Measurements from ENCODE around the gene ZNF844.
"Not testable (repeated sequence)": the region's sequence is repeated elsewhere in the genome, so short reads cannot be mapped to it uniquely, and the experiment has no call there.

Gene ZNF844

DNA sequence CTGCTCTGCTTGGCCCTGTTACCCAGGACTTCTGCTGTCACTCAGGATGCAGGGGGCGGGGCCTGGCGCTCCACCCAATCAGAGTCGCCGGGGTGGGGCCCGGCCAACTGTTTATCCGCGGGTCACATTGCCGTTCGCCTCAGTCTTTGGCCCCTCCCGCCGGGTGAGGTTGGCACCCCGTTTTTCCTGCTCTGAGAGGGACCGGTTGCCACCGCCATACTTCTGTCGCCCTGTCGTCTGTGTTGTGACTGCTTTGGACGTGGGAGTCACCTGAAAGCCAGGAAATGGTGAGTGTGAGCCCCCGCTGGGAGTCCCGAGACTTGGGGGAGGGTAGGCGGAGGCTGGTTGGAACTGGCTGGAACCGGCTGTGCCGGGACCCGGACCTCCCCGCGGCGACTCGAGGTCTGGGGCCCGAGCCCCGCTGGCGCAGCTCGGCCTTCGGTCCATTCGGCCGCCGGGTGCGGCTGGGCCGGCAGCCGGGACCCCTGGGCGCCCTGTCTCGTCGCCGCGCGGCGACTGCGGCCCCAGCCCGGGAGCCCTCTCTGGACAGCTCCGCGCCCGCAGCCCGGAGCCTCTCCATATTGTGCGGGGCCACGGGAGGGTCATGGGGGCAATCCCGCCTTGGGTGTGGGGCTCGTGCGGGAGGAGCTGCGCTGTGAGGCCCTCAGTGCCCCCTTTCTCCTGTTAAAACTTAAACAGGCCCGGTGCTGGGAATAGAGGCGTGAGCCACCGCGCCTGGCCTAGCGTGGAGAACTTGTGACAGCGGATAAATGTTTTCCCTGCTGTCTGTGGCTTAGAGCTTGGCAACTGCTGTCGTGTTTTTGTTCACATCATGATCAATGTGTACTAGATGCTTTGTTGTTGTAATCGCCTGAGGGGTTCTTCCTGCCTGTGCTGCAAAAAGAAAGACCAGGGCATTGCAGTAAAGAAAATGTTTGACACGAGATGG, at the start of gene ZNF844:
TSS of gene ZNF844 (plus strand) at position 142 of the 949 bp plus-strand sequence. CDS start at position 285, 143 bp downstream.
- no peak for DNase-seq

DNA sequence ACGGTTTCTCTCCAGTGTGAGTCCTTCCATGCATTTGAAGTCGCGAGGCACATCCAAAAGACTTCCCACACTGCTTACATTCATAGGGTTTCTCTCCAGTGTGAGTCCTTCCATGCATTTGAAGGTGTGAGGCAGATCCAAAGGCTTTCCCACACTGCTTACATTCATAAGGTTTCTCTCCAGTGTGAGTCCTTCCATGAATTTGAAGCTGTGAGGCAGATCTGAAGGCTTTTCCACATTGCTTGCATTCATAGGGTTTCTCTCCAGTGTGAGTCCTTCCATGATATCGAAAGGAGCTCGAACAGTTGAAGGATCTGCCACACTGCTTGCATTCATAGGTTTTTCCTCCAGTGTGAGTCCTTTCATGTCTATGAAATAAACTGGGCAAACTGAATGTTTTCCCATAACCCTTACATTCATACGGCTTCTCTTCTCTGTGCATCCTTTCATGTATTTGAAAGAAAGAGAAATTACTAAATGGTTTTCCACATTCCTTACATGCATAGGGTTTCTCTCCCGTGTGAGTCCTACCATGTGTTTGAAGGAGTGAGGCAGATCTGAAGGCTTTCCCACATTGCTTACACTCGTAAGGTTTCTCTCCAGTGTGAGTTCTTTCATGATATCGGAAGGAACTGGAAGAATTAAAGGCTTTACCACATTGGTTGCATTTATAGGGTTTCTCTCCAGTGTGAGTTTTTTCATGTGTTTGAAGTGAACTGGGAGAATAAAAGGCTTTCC, 49.3 kb upstream of the ZNF844 start:
- DNase-seq: no peak

DNA sequence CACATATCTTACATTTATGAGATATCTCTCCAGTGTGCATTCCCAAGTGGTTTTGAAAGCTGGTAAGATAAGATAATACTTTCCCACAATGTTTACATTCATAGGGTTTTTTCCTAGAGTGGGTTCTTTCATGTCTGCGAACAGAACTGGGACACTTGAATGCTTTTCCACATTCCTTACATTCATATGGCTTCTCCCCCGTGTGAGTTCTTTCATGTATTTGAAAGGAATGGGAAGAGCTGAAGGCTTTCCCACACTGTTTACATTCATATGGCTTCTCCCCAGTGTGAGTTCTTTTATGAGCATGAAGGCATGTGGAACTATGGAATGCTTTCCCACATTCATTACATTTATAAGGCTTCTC, 48.8 kb upstream of the ZNF844 start:
- DNase-seq: no peak

DNA sequence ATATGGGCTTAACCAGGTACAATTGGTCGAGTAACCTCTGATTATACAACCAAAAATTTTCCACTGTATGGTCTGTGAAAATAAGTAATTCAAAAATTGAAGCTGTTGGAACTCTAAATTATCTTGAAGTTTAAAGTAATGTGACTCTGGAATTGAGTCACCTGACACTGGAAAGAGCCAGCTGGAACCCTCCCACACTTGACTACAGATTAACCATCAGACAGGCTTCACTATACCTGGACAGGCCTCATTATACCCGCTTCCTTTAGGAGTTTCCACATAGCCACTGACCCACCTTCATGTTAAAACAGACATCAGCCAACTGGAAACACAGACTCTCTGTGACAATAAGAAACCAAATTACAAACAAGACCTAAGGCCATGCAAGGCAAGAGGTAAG, 30.3 kb upstream of the ZNF844 start:
- no peak for DNase-seq

DNA sequence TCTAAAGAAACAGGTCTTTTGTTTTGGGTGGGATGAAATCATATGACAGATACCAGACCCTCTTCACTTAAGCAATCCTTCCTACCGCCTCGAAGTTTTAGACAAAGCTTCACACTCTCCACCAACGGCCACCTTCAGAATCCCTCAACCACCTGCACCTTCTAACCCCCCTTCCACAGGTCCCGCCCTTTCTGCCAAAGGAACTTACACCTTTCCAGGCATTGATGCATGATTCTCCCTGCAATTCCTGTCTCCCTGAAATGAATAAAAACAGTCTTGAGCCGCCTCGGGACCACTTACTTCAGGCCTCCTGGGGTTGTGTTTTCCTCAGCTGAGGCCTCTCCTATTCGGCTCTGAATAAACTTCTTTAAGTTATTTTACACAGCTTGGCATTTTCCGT, 29.9 kb upstream of the ZNF844 start:
- no peak for DNase-seq

DNA sequence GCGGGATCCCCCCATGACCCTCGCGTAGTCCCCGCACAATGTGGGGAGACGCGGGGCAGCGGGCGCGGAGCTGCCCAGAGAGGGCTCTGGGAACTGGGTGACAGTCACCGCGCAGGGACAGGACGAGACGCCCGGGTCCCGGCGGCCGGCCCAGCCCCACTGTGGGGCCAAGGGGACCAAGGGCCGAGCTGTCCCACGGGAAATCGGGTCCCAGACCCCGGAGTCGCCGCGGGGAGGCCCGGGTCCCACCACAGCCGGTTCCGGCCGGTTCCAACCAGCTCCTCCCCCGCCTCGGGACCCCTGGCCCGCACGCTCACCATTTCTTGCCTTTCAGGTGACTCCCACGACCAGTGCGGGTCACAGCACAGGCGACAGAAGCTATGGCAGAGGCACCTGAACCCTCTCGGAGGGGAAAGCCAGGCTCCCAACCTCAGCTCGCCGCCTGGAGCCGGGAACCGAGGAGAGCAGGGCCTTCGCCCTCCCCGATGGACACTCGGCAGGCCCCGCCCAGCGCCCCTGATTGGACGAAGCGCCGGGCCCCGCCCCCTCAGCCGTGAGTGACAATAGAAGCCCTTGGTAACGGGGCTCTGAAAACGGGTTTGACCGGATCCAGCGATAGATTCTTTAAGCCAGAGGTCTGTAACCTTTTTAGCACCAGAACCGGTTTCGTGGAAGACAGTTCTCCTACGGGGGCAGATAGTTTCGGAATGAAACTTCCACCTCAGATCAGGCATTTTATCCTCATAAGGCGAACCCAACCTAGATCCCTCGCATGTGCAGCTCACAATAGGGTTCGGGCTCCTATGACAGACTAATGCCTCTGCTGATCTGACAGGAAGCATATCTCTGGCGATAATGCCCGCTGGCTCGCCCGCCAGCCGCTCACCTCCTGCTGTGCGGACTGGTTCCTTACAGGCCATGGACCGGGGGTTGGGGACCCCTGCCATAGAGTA, 29.0 kb upstream of the ZNF844 start, which contains the start of gene ZNF433:
TSS of gene ZNF433 (minus strand) at position 460 of the 953 bp plus-strand sequence. CDS start at position 320, 140 bp downstream.
- peak; percentile 67 for DNase-seq

DNA sequence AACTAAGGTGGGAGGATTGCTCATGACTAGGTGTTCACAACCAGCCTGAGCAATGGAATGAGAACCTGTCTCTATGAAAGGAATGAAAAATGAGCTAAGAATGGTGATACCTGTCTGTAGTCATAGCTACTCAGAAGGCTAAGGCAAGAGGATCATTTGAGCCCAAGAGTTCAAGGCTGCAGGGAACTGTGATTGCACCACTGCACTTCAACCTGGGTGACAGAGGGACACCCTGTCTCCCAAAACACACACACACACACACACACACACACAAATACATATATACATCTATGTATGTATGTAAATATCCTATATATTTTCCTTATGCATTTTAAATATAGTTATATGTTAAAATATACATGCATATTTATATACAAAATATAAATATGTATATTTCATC, 21.6 kb upstream of the ZNF844 start:
- no peak for DNase-seq

DNA sequence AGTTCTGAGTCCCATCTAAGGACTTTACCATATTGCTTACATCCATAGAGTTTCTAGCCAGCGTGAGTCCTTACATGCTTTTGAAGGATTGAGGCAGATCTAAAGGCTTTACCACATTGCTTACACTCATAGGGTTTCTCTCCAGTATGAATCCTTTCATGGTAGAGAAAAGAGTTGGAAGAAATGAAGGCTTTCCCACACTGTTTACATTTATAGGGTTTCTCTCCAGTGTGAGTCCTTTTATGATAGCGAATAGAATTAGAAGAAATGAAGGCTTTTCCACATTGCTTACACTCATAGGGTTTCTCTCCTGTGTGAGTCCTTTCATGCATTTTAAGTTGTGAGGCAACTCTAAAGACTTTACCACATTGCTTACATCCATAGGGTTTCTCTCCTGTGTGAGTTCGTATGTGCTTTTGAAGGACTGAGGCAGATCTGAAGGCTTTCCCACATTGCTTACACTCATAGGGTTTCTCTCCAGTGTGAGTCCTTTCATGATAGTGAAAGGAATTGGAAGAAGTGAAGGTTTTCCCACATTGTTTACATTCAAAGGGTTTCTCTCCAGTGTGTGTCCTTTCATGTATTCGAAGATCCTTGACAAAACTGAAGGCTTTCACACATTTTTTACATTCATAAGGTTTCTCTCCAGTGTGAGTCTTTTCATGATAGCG, 20.6 kb upstream of the ZNF844 start:
- no peak for DNase-seq

DNA sequence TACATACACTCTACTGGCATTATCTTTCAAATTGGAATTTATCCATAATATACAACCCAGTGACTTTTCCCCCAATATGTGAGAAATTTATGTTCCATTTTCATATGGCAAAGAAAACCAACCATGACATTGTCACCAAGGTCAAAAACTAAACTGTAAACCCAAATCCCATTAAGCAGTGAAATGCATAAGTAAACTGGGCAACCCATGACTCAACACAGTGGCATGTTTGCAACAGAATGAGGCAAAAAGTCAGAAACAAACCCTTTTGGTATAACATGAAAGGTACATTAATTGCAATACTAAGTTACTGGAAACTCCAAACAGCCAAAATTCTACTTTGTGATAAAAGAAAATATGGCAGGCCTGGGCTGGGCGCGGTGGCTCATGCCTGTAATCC, 16.7 kb upstream of the ZNF844 start:
- DNase-seq: no peak

DNA sequence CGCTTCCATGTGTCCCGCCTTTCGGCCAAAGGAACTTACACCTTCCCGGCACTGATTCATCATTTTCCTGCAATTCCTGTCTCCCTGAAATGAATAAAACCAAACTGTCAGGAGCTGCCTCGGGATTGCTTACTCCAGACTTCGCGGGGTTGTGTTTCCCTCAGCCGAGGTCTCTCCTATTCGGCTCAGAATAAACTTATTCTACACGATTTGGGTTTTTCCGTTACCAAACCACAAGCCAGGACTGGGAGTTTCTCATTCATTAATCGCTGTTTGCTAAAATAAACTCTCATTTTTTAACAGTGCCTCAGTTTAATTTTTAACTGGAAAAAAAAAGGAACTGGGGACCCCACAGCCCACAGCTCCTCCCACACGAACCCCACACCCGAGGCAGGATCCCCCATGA, 12.4 kb upstream of the ZNF844 start:
- no peak for DNase-seq

DNA sequence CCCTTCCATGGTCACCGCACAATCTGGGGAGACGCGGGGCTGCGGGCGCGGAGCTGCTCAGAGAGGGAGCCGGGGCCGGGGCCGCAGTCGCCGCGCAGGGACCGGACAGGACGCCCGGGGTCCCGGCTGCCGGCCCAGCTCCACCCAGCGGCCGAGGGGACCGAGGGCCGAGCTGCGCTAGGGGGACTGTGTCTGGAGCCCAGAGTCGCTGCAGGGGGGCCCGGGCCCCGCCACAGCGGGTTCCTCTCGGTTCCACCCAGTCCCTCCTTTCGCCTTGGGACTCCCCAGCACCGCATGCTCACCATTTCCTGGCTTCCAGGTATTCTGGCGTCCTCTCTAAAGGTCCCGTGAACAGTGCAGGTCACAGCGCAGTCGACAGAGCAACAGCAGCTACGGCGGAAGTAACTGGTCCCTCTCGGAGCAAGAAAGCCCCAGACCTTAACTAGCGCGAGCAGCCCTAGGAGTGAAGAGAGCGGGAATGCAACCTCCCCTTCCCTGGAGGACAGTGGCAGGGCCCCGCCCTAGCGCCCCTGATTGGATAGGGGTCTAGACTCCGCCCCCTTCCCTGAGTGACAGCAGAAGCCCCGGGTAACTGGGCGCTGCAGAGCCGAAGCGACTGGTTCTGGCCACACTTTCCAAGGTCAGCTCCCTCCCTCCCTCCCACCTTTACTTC, 11.9 kb upstream of the ZNF844 start, which contains the start of gene ZNF878:
TSS of gene ZNF878 (minus strand) at position 465 of the 673 bp plus-strand sequence. CDS start at position 305, 160 bp downstream.
- peak; percentile 87 for DNase-seq

DNA sequence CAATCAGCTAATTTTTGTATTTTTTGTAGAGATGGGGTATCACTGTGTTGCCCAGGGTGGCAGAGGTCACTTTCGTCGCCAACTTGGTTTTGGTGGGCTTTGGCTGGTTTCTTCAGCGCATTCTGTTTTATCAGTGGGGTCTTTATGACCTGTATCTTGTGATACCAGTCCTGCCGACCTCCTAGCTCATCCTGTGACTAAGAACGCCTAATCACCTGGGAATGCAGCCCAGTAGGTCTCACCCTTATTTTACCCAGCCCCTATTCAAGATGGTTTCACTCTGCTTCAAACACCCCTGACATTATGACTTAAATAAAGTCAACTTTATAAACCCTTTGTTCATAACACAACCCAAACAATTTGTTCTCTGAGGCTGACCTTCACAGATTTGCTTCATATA, 8.7 kb upstream of the ZNF844 start:
- DNase-seq: no peak

DNA sequence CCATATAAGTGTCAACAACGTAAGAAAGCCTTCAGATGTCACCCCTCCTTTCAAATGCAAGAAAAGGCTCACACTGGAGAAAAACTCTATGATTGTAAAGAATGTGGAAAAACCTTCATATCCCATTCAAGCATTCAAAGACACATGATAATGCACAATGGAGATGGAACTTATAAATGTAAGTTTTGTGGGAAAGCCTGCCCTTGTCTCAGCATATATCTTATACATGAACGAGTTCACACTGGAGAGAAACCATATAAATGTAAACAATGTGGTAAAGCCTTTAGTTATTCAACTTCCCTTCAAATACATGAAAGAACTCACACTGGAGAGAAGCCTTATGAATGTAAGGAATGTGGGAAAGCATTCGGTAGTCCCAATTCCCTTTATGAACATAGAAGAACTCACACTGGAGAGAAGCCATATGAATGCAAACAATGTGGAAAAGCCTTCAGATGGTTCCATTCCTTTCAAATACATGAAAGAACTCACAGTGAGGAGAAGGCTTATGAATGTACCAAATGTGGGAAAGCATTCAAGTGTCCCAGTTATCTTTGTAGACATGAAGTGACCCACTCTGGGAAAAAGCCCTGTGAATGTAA, 11.1 kb downstream of the ZNF844 start:
- no peak for DNase-seq

DNA sequence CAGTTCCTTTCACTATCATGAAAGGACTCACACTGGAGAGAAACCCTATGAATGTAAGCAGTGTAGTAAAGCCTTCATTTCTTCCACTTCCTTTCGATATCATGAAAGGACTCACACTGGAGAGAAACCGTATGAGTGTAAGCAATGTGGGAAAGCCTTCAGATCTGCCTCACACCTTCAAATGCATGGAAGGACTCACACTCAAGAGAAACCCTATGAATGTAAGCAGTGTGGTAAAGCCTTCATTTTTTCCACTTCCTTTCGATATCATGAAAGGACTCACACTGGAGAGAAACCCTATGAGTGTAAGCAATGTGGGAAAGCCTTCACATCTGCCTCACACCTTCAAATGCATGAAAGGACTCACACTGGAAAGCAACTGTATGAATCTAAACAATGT, 11.8 kb downstream of the ZNF844 start:
- DNase-seq: not testable (repeated sequence)

DNA sequence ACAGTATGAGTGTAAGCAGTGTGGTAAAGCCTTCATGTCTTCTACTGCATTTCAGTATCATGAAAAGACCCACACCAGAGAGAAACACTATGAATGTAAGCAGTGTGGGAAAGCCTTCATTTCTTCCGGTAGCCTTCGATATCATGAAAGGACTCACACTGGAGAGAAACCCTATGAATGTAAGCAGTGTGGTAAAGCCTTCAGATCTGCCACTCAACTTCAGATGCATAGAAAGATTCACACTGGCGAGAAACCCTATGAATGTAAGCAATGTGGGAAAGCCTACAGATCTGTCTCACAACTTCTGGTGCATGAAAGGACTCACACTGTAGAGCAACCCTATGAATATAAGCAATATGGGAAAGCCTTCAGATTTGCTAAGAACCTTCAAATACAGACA, 12.8 kb downstream of the ZNF844 start:
- DNase-seq: no peak

DNA sequence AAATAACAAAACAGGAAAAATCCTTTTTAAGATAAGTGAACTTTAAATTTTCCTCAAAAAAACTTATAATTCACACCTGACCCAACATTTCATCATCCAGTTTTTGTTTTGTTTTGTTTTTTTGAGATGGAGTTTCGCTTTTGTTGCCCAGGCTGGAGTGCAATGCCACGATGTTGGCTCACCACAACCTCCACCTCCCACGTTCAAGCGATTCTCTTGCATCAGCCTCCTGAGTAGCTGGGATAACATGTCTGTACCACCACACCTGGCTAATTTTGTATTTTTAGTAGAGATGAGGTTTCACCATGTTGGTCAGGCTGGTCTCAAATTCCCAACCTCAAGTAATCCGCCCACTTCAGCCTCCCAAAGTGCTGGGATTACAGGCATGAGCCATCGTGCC, 18.8 kb downstream of the ZNF844 start:
- not testable (repeated sequence) for DNase-seq

DNA sequence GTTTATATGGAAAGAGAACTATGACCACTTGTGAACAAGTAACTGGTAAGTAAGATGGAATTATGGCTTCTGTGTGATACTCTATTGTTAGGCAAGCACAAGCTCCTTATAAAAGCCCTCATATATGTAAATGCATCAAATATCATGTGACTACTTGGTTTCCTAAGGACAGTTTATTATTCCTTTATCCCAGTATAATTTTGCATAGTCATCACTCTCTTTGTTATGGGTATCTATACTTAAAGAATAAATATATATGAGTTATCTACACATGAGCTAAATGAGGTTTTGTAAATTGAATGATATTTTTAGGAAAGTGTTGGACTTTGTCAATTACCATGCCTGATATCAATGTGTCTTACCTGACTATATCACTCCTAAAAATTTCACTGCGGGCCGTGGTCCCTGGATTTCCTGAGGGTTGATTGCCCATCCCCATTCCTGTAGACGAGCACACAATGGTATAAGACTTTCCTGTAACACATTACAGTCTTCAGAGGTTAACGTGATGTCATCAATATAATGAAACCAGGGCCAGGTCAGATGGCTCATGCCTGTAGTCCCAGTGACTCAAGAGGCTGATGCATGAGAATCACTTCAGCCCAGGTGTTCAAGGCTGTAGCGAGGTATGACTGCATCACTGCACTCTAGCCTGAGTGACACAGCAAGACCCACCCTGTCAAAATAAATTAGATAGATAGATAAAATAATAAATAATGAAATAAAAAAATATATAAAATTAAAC, 20.7 kb downstream of the ZNF844 start:
- DNase-seq: no peak

DNA sequence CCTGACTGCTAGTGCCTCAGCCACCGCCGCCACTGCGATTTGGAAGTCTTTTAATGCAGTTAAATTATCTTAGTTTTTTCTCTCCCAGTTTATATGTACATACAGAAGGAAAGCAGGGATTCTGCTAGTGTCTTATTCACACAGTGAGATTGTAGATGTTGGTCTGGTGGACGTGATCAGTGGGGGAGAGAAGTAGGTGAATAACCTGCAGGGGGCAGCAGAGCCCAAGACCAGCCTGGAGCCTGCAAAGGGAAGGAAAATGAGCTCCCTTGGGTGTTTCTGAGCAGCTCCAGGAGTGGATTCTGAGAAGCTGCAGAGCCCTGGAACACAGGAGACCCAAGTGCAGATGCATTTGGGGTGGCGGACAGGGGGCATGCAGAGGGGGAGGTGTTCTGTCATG, 26.3 kb downstream of the ZNF844 start:
- DNase-seq: peak; percentile 21

DNA sequence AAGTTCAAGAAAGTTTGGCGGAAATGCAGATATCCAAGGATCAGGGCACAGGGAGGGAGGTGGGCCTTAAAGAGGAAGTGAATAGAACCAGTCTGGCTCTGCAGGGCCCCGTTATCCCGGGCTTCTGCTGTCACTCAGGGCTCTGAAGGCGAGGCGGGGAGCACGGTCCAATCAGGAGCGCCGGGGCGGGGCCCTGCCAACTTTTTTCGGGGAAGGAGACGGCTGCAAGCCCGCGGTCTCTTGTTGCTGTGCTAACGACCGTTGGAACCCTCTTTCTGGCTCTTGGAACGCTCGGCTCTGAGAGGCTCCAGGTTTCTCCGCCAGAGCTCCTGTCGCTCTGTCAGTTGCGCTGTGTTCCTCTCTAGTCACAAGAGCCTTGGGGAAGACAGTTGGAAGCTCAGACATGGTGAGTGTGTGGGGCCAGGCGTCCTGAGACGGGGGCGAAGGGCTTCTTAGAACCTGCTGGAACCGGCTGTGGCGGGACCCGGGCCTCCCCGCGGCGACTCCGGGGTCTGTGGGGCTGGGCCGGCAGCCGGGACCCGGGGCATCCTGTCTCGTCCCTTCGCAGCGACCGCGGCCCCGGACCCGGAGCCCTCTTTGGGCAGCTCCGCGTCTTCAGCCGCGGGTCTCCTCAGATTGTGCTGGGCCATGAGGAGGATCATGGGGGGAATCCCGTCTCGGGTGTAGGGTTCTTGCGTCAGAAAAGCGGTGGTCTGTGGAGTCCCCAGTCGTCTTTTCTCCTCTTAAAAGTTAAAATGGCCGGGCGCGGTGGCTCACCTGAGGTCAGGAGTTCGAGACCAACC, 27.7 kb downstream of the ZNF844 start:
- DNase-seq: peak; percentile 14
